ENCODE results near the gene TMBIM6.
"Not testable (repeated sequence)": the region's sequence is repeated elsewhere in the genome, so short reads cannot be mapped to it uniquely, and the experiment has no call there.

TMBIM6 gene

DNA sequence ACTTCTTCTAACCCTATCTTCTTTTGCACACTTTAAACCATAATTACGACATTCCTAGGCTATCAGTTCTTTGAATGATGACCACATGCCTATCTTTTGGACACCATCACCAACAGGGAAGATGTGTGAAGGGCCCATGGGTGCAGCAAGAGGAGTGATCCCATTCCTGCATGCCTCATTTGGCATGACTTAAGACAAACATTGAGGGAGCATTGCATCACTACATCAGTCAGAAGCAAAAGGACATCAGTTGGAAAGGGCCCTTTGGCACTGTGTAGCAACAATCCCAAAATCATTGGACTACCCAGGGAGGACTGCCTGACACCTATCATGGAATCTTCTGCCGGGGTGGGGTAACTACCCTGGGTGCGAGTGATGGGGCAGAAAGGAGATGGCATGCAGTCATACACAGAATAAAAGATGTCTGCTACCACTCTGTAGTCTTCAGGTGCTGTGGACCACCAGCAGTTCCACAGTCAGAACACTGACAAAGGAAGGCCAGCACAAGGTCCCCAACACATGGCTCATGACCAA is 10.7 kb upstream of the TMBIM6 start:
- no peak for DNase-seq (ENCODE audit: extremely low read depth, low read depth)
- TF ChIP-seq, protein P1, sequence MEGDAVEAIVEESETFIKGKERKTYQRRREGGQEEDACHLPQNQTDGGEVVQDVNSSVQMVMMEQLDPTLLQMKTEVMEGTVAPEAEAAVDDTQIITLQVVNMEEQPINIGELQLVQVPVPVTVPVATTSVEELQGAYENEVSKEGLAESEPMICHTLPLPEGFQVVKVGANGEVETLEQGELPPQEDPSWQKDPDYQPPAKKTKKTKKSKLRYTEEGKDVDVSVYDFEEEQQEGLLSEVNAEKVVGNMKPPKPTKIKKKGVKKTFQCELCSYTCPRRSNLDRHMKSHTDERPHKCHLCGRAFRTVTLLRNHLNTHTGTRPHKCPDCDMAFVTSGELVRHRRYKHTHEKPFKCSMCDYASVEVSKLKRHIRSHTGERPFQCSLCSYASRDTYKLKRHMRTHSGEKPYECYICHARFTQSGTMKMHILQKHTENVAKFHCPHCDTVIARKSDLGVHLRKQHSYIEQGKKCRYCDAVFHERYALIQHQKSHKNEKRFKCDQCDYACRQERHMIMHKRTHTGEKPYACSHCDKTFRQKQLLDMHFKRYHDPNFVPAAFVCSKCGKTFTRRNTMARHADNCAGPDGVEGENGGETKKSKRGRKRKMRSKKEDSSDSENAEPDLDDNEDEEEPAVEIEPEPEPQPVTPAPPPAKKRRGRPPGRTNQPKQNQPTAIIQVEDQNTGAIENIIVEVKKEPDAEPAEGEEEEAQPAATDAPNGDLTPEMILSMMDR (IDR thresholded peaks at IDR 0.05; ENCODE audit: low read depth, low read length) = no peak

DNA sequence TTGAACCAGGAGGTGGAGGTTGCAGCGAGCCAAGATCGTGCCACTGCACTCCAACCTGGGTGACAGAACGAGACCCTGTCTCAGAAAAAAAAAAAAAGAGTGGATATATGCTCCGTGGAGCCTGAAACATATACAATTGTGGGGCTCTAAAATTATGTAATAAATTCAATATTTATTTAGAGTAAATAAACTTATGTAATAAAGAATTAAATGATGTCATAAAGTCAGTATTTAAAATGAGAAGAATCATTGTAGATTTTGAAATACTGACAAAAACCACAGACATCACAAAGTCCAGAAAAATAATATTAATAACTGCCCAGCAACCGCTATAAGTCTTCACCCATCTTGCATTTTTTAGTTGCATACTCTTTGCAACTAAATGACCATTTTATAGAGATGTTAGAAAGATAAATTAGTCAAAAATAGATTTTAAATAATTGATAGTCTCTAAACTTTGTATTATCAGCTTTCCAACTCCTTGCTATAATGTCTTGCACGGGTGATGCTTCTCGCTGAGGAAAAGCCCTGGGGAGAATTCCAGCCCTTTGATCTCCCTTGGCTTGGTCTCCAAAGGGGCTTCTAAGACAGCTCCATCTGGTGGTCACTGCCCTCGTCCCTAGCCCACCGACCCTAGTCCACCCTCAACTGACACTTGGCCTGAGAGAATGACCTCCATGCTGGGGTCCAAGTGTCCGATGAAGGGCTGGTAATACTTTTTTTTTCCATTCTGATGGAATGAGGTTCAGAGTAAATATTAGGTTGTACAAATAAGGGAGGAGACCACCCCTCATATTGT is 7.9 kb upstream of the TMBIM6 start:
- no peak for DNase-seq (ENCODE audit: extremely low read depth, low read depth)
- TF ChIP-seq, protein P1 (IDR thresholded peaks at IDR 0.05; ENCODE audit: low read depth, low read length) = no peak

DNA sequence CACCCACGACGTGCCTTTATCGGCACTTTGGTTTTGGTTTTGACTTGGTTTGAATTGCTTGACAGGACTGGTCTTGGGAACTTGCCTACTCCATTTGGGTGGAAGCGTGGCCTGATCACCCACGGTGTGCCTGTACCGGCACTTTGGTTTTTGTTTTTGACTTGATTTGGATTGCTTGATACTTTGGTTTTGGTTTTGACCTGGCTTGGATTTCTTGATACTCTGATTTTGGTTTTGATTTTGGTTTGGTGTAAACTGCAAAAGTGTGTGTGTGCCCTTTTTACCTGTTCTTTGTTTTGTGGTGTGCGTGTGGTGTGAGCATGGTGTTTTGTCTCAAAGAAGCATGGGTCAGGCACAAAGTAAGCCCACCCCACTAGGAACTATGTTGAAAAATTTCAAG is 6.5 kb upstream of the TMBIM6 start:
- DNase-seq (ENCODE audit: extremely low read depth, low read depth) = not testable (repeated sequence)

DNA sequence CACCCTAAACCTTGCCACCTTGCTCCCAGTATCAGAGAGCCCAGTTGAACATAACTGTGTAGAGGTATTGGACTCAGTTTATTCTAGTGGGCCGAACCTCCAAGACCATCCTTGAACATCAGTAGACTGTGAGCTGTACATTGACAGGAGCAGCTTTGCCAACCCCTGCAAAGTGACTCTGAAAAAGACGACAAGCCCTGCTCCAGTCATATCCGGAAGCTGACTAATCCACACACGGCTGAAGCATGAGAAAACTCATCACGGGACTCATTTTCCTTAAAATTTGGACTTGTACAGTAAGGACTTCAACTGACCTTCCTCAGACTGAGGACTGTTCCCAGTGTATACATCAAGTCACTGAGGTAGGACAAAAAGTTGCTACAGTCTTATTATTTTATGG is 2.6 kb upstream of the TMBIM6 start:
- not testable (repeated sequence) for DNase-seq (ENCODE audit: extremely low read depth, low read depth)

DNA sequence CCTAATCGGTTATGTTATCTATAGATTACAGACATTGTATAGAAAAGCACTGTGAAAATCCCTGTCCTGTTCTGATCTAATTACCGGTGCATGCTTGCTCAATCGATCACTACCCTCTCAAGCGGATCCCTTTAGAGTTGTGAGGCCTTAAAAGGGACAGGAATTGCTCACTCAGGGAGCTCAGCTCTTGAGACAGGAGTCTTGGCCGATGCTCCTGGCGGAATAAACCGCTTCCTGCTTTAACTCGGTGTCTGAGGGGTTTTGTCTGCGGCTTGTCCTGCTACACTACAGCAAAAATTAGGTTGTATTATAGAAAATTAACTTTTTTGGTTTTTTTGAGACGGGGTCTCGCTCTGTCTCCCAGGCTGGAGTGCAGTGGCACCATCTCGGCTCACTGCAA is 1.1 kb upstream of the TMBIM6 start:
- not testable (repeated sequence) for DNase-seq (ENCODE audit: extremely low read depth, low read depth)

DNA sequence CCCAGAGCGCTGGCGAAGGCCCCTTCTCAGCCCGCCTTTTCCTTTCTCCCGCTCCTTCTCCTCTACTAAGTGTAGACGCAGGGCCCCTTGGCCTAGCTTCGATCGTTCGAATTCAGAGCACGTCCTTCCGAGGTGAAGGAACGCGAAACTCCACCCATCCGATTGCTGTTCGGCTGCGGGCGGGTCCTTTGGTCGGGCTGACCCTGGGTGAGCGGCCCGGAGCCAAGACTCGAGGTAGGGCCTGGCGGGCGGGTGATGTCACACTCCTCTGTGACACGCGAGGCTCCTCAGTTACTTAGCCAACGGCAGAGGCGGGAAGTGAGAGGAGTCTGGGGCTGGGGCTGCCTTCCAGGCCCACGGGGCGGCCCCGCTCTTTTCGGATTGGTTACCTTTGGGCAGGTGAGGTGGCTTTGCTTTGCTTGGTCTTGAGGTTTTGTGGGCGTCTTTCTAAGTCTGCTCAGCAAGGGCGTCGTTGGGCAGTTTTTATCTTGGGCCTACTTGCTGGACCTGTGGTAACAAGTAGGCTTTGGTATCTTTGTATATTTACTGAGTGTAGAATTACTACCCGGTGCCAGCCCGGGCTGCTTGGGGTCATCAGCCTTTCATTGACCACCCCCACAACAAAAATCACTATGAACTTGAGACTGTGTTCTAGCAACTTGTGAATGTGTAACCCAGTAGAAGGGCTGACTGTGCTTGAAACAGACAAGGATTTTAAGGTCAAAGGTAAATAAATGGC is 694 bp downstream of the TMBIM6 start:
- TF ChIP-seq, protein P1 (IDR thresholded peaks at IDR 0.05; ENCODE audit: low read depth, low read length) = no peak
- DNase-seq (ENCODE audit: extremely low read depth, low read depth) = peak; percentile 78

DNA sequence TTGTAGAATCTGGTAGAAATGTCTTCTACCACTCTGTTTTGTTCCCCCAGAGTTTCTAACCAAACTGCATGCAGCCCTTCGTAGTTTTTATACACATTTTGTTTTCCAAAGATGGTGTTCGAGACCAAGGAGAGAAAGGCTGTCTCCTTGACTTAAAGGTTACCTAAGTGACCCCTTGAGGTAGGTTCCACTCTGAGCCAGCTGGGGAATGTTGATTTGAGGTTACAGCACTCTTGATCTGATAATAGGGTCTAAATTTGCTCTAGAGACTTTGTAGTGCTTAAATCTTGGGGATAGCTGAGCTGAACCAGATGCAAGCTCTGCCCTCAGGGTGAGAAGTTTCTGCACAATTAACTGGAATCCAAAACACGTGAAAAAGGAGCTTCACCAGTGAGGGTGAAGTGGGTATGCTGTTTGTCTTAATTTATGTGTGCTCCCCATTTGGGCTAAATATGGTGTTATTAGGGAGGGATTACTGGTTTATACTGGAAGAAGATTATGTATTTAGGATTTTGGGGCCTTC is 3.1 kb downstream of the TMBIM6 start:
- DNase-seq (ENCODE audit: extremely low read depth, low read depth) = no peak

DNA sequence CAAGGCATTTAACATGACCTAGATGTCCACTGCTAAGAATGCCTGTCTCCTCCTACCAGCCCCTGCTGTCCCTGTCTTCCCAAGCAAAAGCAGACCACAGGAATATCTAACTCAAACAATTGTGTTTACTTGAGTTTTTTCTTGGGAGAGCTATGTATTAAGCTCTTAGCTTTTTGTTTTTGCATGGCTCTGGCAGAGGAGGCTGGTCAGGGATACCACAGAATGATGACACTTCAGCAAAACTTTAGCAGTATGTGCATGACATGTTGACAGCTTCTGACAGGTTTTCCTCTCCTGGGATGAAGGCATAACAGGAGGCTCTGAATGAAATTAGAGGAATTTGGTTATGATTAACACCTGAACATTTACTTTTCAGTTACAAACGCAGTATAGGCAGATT is 6.9 kb downstream of the TMBIM6 start:
- no peak for DNase-seq (ENCODE audit: extremely low read depth, low read depth)
- TF ChIP-seq, protein P1 (IDR thresholded peaks at IDR 0.05; ENCODE audit: low read depth, low read length) = no peak

More for the DNA sequence above, 3.1 kb downstream of the TMBIM6 start:
- TF ChIP-seq, protein P1 (IDR thresholded peaks at IDR 0.05; ENCODE audit: low read depth, low read length) = no peak

Data from AG09319 (cell line).